ENCODE results near the gene ZNF581. TPM values are rescaled to one million over a fixed set of nuclear protein-coding genes. Genes with fewer than 3 reads are reported as not detected.

ZNF581 gene
- polyA plus RNA-seq, 1 of the 3 experiments (the other 2 are of a cell fraction) = 24.7 TPM

GRCh38 chr19:55651236-55651635, 7.8 kb downstream of the ZNF581 start:
- TF ChIP-seq NRF1 (IDR thresholded peaks at IDR 0.05; ENCODE audit: low read depth, low read length) (no peak), FOXM1 (IDR thresholded peaks at IDR 0.05; ENCODE audit: low read depth) (no peak), RCOR1 (IDR thresholded peaks at IDR 0.05; ENCODE audit: low read length) (no peak), IRF3 (IDR thresholded peaks at IDR 0.05; ENCODE audit: low read depth, low read length) (no peak), ZBTB33 (IDR thresholded peaks at IDR 0.05; ENCODE audit: borderline replicate concordance, low read depth) (no peak), USF1 (IDR thresholded peaks at IDR 0.05; ENCODE audit: borderline replicate concordance, low read depth) (no peak), GABPA (IDR thresholded peaks at IDR 0.05; ENCODE audit: low read depth) (no peak), SIN3A (IDR thresholded peaks at IDR 0.05; ENCODE audit: borderline replicate concordance, low read depth, low read length) (no peak), TCF12 (IDR thresholded peaks at IDR 0.05) (no peak), FOSL2 (IDR thresholded peaks at IDR 0.05; ENCODE audit: borderline replicate concordance, low read depth) (no peak), FOXJ3 (CRISPR knock-in tag; IDR thresholded peaks at IDR 0.05) (no peak), USF2 (IDR thresholded peaks at IDR 0.05; ENCODE audit: borderline replicate concordance, low read depth, low read length) (no peak), RAD21 (IDR thresholded peaks at IDR 0.05; ENCODE audit: low read length) (no peak), MXI1 (IDR thresholded peaks at IDR 0.05; ENCODE audit: low read depth, low read length) (no peak), RXRA (IDR thresholded peaks at IDR 0.05; ENCODE audit: borderline replicate concordance, low read depth) (no peak), CHD2 (IDR thresholded peaks at IDR 0.05; ENCODE audit: low read length, partially characterized antibody) (no peak)
- H3F3A ChIP-seq (replicated peaks; ENCODE audit: insufficient read depth) = peaks cover 16% of the 10 kb centered on the region
- H3K36me3 ChIP-seq (replicated peaks in 1 of 2; ENCODE audit: control insufficient read depth in 1 of 2, insufficient read depth in 2 of 2, low read length in 1 of 2) = peaks cover 6 to 18% of the 10 kb centered on the region in 2 experiments
- H3K9me2 ChIP-seq = no peaks in the 10 kb centered on the region
- DNase-seq = no peak
- H3K4me3 ChIP-seq (ENCODE audit: low read depth in 2 of 2, low read length in 1 of 2) = no peak overlapping the region
- H3K9ac ChIP-seq = no peak overlapping the region
- no peaks in the 10 kb centered on the region for H3K9me3 ChIP-seq
- 85% methylated on average over 18 of the region's 18 CpGs for WGBS (ENCODE audit: low lambda C conversion rate)
- no peak overlapping the region for H3K4me2 ChIP-seq
- H3K79me2 ChIP-seq (ENCODE audit: insufficient read depth) = peaks cover 21% of the 10 kb centered on the region
- ChIA-PET POLR2A (no interaction called here), CTCF (no interaction called here)
- peaks cover 5 to 21% of the 10 kb centered on the region in 2 experiments; a peak in 2 of 4 replicates for H3K4me1 ChIP-seq (ENCODE audit: control insufficient read depth in 1 of 2, insufficient read depth in 2 of 2, low read depth in 1 of 2, low read length in 1 of 2)
- no peaks in the 10 kb centered on the region for H3K27me3 ChIP-seq (ENCODE audit: insufficient read depth)
- H4K20me1 ChIP-seq (ENCODE audit: insufficient read depth) = peaks cover 9% of the 10 kb centered on the region
- no peak overlapping the region; a peak in 1 of 4 replicates for H3K27ac ChIP-seq (ENCODE audit: low read depth in 2 of 2, low read length in 1 of 2)
- no peak overlapping the region for H2AFZ ChIP-seq (ENCODE audit: low read depth)

All from SK-N-SH (cell line).